GM21529 (cell line): ENCODE data around the gene VPS4A.
A peak's percentile ranks its signal among the peaks of the same experiment; 100 is the strongest.
"Not testable (repeated sequence)": the region's sequence is repeated elsewhere in the genome, so short reads cannot be mapped to it uniquely, and the experiment has no call there.

Source experiments
- ATAC-seq: cut with Tn5 transposase; IDR thresholded peaks from one replicate; pipeline ENCODE4 v1.9.1; 2021; ENCODE audit not compliant: unreplicated experiment

VPS4A gene

GRCh38 chr16:69310653-69311532 is at the start of gene VPS4A:
Gene VPS4A, plus strand, starts transcription at chr16:69311350. Its CDS starts 162 bp downstream, at chr16:69311512.
- peak; percentile 85 for ATAC-seq

GRCh38 chr16:69266334-69267063 is 44.7 kb upstream of the VPS4A start:
- ATAC-seq: no peak

GRCh38 chr16:69267633-69268032 is 43.5 kb upstream of the VPS4A start:
- ATAC-seq: no peak

GRCh38 chr16:69270395-69270794 is 40.8 kb upstream of the VPS4A start:
- no peak for ATAC-seq

GRCh38 chr16:69270831-69271230 is 40.3 kb upstream of the VPS4A start:
- ATAC-seq: no peak

GRCh38 chr16:69273009-69273408 is 38.1 kb upstream of the VPS4A start:
- ATAC-seq: no peak

- ATAC-seq: no peak
Observed at GRCh38 chr16:69274699-69275235, 36.4 kb upstream of the VPS4A start.

GRCh38 chr16:69276148-69277115 is 34.7 kb upstream of the VPS4A start:
- no peak for ATAC-seq

GRCh38 chr16:69277413-69277812 is 33.7 kb upstream of the VPS4A start:
- ATAC-seq: no peak

- no peak for ATAC-seq
Observed at GRCh38 chr16:69283851-69284250, 27.3 kb upstream of the VPS4A start.

- no peak for ATAC-seq
Observed at GRCh38 chr16:69285240-69285639, 25.9 kb upstream of the VPS4A start.

- no peak for ATAC-seq
Observed at GRCh38 chr16:69286941-69287713, 24.0 kb upstream of the VPS4A start.

GRCh38 chr16:69291657-69292056 is 19.5 kb upstream of the VPS4A start:
- not testable (repeated sequence) for ATAC-seq

- ATAC-seq: no peak
Observed at GRCh38 chr16:69293401-69293800, 17.7 kb upstream of the VPS4A start.

GRCh38 chr16:69294051-69294450 is 17.1 kb upstream of the VPS4A start:
- ATAC-seq: no peak

- not testable (repeated sequence) for ATAC-seq
Observed at GRCh38 chr16:69296771-69297170, 14.4 kb upstream of the VPS4A start.

- no peak for ATAC-seq
Observed at GRCh38 chr16:69298261-69298660, 12.9 kb upstream of the VPS4A start.

GRCh38 chr16:69301187-69301586 is 10.0 kb upstream of the VPS4A start:
- no peak for ATAC-seq

- no peak for ATAC-seq
Observed at GRCh38 chr16:69301861-69302260, 9.3 kb upstream of the VPS4A start.

GRCh38 chr16:69302301-69302700 is 8.8 kb upstream of the VPS4A start:
- no peak for ATAC-seq
